Stimulated activated CD4-positive, alpha-beta T cell treated with anti-CD3 and anti-CD28 coated beads, Interleukin-4, amount 100 ng/mL, for 4 hours (primary cell): ENCODE results near the gene TIMP2.
"Not testable (repeated sequence)": the region's sequence is repeated elsewhere in the genome, so short reads cannot be mapped to it uniquely, and the experiment has no call there.

Source experiments
- DNase-seq, 2 experiments: peaks; one replicate each; pipeline ENCODE4 v3.0.0-alpha.2; 2020

TIMP2 gene

GRCh38 chr17:78885956-78886355 is 39.2 kb downstream of the TIMP2 start:
- no peak for DNase-seq

GRCh38 chr17:78884876-78885667 is 40.1 kb downstream of the TIMP2 start:
- no peak for DNase-seq

- no peak for DNase-seq
These were observed 40.9 kb downstream of the TIMP2 start for GRCh38 chr17:78884148-78884825.

- DNase-seq: no peak
These were observed 41.6 kb downstream of the TIMP2 start for GRCh38 chr17:78883533-78884131.

- DNase-seq: no peak
These were observed 42.1 kb downstream of the TIMP2 start for GRCh38 chr17:78883089-78883532.

- no peak for DNase-seq
These were observed 42.6 kb downstream of the TIMP2 start for GRCh38 chr17:78882540-78883088.

- peak in 1 of 2 experiments; percentile 11 for DNase-seq
These were observed 45.5 kb downstream of the TIMP2 start for GRCh38 chr17:78879635-78880186.

GRCh38 chr17:78878871-78879527 is 46.2 kb downstream of the TIMP2 start:
- no peak for DNase-seq

- DNase-seq: no peak
These were observed 46.9 kb downstream of the TIMP2 start for GRCh38 chr17:78878261-78878660.

GRCh38 chr17:78876954-78877517 is 48.2 kb downstream of the TIMP2 start:
- not testable (repeated sequence) for DNase-seq

- DNase-seq: no peak
These were observed 49.0 kb downstream of the TIMP2 start for GRCh38 chr17:78876094-78876597.

- no peak for DNase-seq
These were observed 49.7 kb downstream of the TIMP2 start for GRCh38 chr17:78875363-78876093.

- DNase-seq: no peak
These were observed 51.5 kb downstream of the TIMP2 start for GRCh38 chr17:78873519-78874340.

- no peak for DNase-seq
These were observed 52.7 kb downstream of the TIMP2 start for GRCh38 chr17:78872486-78872885.

GRCh38 chr17:78870621-78871020 is 54.6 kb downstream of the TIMP2 start:
- DNase-seq: no peak

GRCh38 chr17:78868391-78868790 is 56.8 kb downstream of the TIMP2 start:
- no peak for DNase-seq

GRCh38 chr17:78867046-78867445 is 58.1 kb downstream of the TIMP2 start:
- not testable (repeated sequence) for DNase-seq

GRCh38 chr17:78865682-78866390 is 59.4 kb downstream of the TIMP2 start:
- peak; percentile 48 to 53 for DNase-seq

- no peak for DNase-seq
These were observed 61.1 kb downstream of the TIMP2 start for GRCh38 chr17:78864117-78864516.
